ENCODE results near the gene PEAK3.

The PEAK3 gene

GRCh38 chr19:2282062-2282861 lies at the start of gene PEAK3:
Gene PEAK3, minus strand, starts transcription at chr19:2282175. Its CDS starts 1,244 bp downstream, at chr19:2280931.
- in situ Hi-C loops (cut with HindIII; ENCODE audit: low sequenced_read_pairs), result no loop called here

- in situ Hi-C loops (cut with HindIII; ENCODE audit: low sequenced_read_pairs), result no loop called here
Observed at GRCh38 chr19:2330632-2331284, 48.8 kb upstream of the PEAK3 start.

GRCh38 chr19:2330255-2330631 lies 48.3 kb upstream of the PEAK3 start:
- in situ Hi-C loops (cut with HindIII; ENCODE audit: low sequenced_read_pairs), result no loop called here

- in situ Hi-C loops (cut with HindIII; ENCODE audit: low sequenced_read_pairs), result loop anchor here (5.0 kb wide), 4 partner anchors 57 to 117 kb away; partner anchors contain the start of gene AMH
Observed at GRCh38 chr19:2329501-2329916, 47.5 kb upstream of the PEAK3 start.

- in situ Hi-C loops (cut with HindIII; ENCODE audit: low sequenced_read_pairs), result loop anchor here (5.0 kb wide), 4 partner anchors 57 to 117 kb away; partner anchors contain the start of gene AMH
Observed at GRCh38 chr19:2329149-2329478, 47.1 kb upstream of the PEAK3 start.

GRCh38 chr19:2328401-2329148 lies 46.6 kb upstream of the PEAK3 start, which contains the start of the genes LSM7 and SPPL2B:
Gene LSM7, minus strand, starts transcription at chr19:2328586. Its CDS starts 20 bp downstream, at chr19:2328566.
Gene SPPL2B, plus strand, starts transcription at chr19:2328684. Its CDS starts 26 bp downstream, at chr19:2328710.
- in situ Hi-C loops (cut with HindIII; ENCODE audit: low sequenced_read_pairs), result loop anchor here (5.0 kb wide), 4 partner anchors 56 to 116 kb away; partner anchors contain the start of gene AMH

GRCh38 chr19:2327773-2328400 lies 45.9 kb upstream of the PEAK3 start:
- in situ Hi-C loops (cut with HindIII; ENCODE audit: low sequenced_read_pairs), result loop anchor here (5.0 kb wide), 4 partner anchors 56 to 116 kb away; partner anchors contain the start of gene AMH

GRCh38 chr19:2326699-2327360 lies 44.9 kb upstream of the PEAK3 start:
- in situ Hi-C loops (cut with HindIII; ENCODE audit: low sequenced_read_pairs), result loop anchor here (5.0 kb wide), 4 partner anchors 55 to 115 kb away; partner anchors contain the start of gene AMH

- in situ Hi-C loops (cut with HindIII; ENCODE audit: low sequenced_read_pairs), result loop anchor here (5.0 kb wide), 4 partner anchors 53 to 113 kb away; partner anchors contain the start of gene AMH
Observed at GRCh38 chr19:2325281-2326046, 43.5 kb upstream of the PEAK3 start.

GRCh38 chr19:2324220-2324948 lies 42.4 kb upstream of the PEAK3 start:
- in situ Hi-C loops (cut with HindIII; ENCODE audit: low sequenced_read_pairs), result no loop called here

- in situ Hi-C loops (cut with HindIII; ENCODE audit: low sequenced_read_pairs), result no loop called here
Observed at GRCh38 chr19:2323707-2324106, 41.7 kb upstream of the PEAK3 start.

GRCh38 chr19:2321565-2322283 lies 39.7 kb upstream of the PEAK3 start:
- in situ Hi-C loops (cut with HindIII; ENCODE audit: low sequenced_read_pairs), result no loop called here

- in situ Hi-C loops (cut with HindIII; ENCODE audit: low sequenced_read_pairs), result no loop called here
Observed at GRCh38 chr19:2320939-2321338, 39.0 kb upstream of the PEAK3 start.

- in situ Hi-C loops (cut with HindIII; ENCODE audit: low sequenced_read_pairs), result no loop called here
Observed at GRCh38 chr19:2320049-2320448, 38.1 kb upstream of the PEAK3 start.

- in situ Hi-C loops (cut with HindIII; ENCODE audit: low sequenced_read_pairs), result loop anchor here (10.0 kb wide), 1 partner anchor 325 kb away; no protein-coding TSS in a partner anchor
Observed at GRCh38 chr19:2319551-2319950, 37.6 kb upstream of the PEAK3 start.

- in situ Hi-C loops (cut with HindIII; ENCODE audit: low sequenced_read_pairs), result loop anchor here (10.0 kb wide), 1 partner anchor 324 kb away; no protein-coding TSS in a partner anchor
Observed at GRCh38 chr19:2318923-2319322, 36.9 kb upstream of the PEAK3 start.

GRCh38 chr19:2317756-2318155 lies 35.8 kb upstream of the PEAK3 start:
- in situ Hi-C loops (cut with HindIII; ENCODE audit: low sequenced_read_pairs), result loop anchor here (10.0 kb wide), 1 partner anchor 323 kb away; no protein-coding TSS in a partner anchor

GRCh38 chr19:2317300-2317699 lies 35.3 kb upstream of the PEAK3 start:
- in situ Hi-C loops (cut with HindIII; ENCODE audit: low sequenced_read_pairs), result loop anchor here (10.0 kb wide), 1 partner anchor 322 kb away; no protein-coding TSS in a partner anchor
